Measurements from ENCODE around the gene DLGAP1.
A peak's percentile ranks its signal among the peaks of the same experiment; 100 is the strongest.

GRCh38 chr18:3874125-3874524 lies 581.0 kb downstream of the DLGAP1 start:
- TF ChIP-seq ZBTB8A (tag by site-specific recombination; IDR thresholded peaks at IDR 0.05) (no peak), ZFHX2 (tag by site-specific recombination; conservative IDR thresholded peaks at IDR 0.05) (no peak), ZNF792 (tag by site-specific recombination; IDR thresholded peaks at IDR 0.05) (no peak), ZNF707 (tag by site-specific recombination; IDR thresholded peaks at IDR 0.05) (no peak), PRDM1 (tag by site-specific recombination; IDR thresholded peaks at IDR 0.05) (peak; percentile 94), RBAK (tag by site-specific recombination; IDR thresholded peaks at IDR 0.05) (no peak), REST (tag by site-specific recombination; IDR thresholded peaks at IDR 0.05) (no peak), ZBTB48 (tag by site-specific recombination; IDR thresholded peaks at IDR 0.05) (no peak)
- TF ChIP-seq, protein P1, sequence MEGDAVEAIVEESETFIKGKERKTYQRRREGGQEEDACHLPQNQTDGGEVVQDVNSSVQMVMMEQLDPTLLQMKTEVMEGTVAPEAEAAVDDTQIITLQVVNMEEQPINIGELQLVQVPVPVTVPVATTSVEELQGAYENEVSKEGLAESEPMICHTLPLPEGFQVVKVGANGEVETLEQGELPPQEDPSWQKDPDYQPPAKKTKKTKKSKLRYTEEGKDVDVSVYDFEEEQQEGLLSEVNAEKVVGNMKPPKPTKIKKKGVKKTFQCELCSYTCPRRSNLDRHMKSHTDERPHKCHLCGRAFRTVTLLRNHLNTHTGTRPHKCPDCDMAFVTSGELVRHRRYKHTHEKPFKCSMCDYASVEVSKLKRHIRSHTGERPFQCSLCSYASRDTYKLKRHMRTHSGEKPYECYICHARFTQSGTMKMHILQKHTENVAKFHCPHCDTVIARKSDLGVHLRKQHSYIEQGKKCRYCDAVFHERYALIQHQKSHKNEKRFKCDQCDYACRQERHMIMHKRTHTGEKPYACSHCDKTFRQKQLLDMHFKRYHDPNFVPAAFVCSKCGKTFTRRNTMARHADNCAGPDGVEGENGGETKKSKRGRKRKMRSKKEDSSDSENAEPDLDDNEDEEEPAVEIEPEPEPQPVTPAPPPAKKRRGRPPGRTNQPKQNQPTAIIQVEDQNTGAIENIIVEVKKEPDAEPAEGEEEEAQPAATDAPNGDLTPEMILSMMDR (tag by site-specific recombination; IDR thresholded peaks at IDR 0.05) = no peak
